GM18502 (cell line): Measurements from ENCODE around the gene VIL1.

Experiments used
- ATAC-seq: cut with Tn5 transposase; IDR thresholded peaks from one replicate; pipeline ENCODE4 v1.9.1; 2021; ENCODE audit warnings: mild to moderate bottlenecking; ENCODE audit not compliant: unreplicated experiment, poor library complexity

The VIL1 gene

GRCh38 chr2:218418717-218419458 lies at the start of gene VIL1:
VIL1 (plus strand) TSS chr2:218419123; CDS start chr2:218423779, 4,656 bp downstream.
- no peak for ATAC-seq

- ATAC-seq, result no peak
Observed at GRCh38 chr2:218369330-218369729, 49.6 kb upstream of the VIL1 start.

- no peak for ATAC-seq
Observed at GRCh38 chr2:218370410-218371063, 48.4 kb upstream of the VIL1 start.

GRCh38 chr2:218371983-218372350 lies 47.0 kb upstream of the VIL1 start:
- no peak for ATAC-seq

GRCh38 chr2:218374795-218375194 lies 44.1 kb upstream of the VIL1 start:
- ATAC-seq, result no peak

GRCh38 chr2:218375212-218375611 lies 43.7 kb upstream of the VIL1 start:
- no peak for ATAC-seq

GRCh38 chr2:218378053-218378452 lies 40.9 kb upstream of the VIL1 start:
- ATAC-seq, result no peak

GRCh38 chr2:218381916-218382366 lies 37.0 kb upstream of the VIL1 start, which contains the start of gene SLC11A1:
SLC11A1 (plus strand) TSS chr2:218382273; CDS start chr2:218382369, 96 bp downstream.
- ATAC-seq, result no peak

- no peak for ATAC-seq
Observed at GRCh38 chr2:218382785-218383184, 36.1 kb upstream of the VIL1 start.

GRCh38 chr2:218383892-218384519 lies 34.9 kb upstream of the VIL1 start:
- ATAC-seq, result no peak

GRCh38 chr2:218384975-218385374 lies 33.9 kb upstream of the VIL1 start:
- ATAC-seq, result no peak

- no peak for ATAC-seq
Observed at GRCh38 chr2:218386505-218387368, 32.2 kb upstream of the VIL1 start.

- no peak for ATAC-seq
Observed at GRCh38 chr2:218387369-218388194, 31.3 kb upstream of the VIL1 start.

GRCh38 chr2:218389333-218390150 lies 29.4 kb upstream of the VIL1 start:
- no peak for ATAC-seq

- ATAC-seq, result no peak
Observed at GRCh38 chr2:218391202-218391601, 27.7 kb upstream of the VIL1 start.

- ATAC-seq, result no peak
Observed at GRCh38 chr2:218392459-218392858, 26.5 kb upstream of the VIL1 start.

GRCh38 chr2:218392891-218393462 lies 25.9 kb upstream of the VIL1 start:
- no peak for ATAC-seq

- ATAC-seq, result no peak
Observed at GRCh38 chr2:218393750-218394290, 25.1 kb upstream of the VIL1 start.
